HG03025 (cell line): ENCODE results near the gene AKTIP.

Experiments
- ATAC-seq: cut with Tn5 transposase; IDR thresholded peaks from one replicate; pipeline ENCODE4 v1.9.1; 2021; ENCODE audit warnings: mild to moderate bottlenecking, moderate library complexity; ENCODE audit not compliant: unreplicated experiment, low FRiP score

AKTIP gene

DNA sequence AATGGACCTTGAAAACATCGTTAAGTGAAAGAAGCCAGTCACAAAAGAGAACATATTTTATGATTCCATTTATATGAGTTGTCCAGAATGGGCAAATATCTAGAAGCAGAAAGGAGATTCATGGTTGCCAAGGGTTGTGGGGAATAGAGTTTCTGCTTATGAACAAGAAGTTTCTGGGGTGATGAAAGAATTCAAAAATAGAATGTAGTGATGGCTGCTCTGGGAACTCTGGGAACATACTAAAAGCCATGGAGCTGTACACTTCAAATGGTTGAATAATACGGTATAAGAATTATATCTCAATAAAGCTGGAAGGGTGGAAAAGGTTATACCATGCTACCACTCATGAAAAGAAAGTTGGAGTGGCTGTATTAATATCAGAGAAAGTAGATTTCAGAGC is 18.5 kb downstream of the AKTIP start:
- no peak for ATAC-seq

DNA sequence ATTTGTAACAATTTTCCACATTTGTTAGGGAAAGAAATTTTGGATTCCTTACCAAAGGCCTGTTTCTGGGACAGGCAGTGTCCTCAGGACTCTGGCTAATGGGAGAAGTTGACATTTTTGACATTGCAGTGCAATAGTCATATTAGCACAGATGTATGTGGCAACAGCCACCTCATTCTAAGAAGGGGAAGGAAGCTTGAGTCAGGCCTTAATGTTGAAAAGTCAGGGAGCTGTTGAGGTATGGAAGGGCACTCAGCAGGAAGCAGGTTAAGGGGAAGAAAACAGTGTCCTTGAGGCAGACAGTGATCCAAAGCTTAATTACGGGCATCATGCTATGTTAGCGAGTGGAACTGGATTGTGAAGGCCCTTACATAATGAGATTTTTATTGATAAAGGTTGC is 20.9 kb downstream of the AKTIP start:
- ATAC-seq, result no peak

DNA sequence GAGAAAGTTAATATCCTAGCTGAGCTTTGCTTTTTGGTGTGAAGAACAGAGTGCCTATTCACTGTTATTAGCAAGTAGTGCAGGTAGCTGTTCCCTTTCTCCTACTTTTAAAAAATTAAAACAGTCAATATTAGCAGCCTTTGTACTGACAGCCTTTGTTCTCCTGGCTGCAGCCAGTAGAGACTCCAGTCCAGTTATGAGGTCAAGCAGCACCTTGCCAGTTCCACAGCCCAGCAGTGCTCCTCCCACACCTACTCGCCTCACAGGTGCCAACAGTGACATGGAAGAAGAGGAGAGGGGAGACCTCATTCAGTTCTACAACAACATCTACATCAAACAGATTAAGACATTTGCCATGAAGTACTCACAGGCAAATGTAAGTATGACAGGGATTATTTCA is 22.6 kb downstream of the AKTIP start:
- no peak for ATAC-seq

DNA sequence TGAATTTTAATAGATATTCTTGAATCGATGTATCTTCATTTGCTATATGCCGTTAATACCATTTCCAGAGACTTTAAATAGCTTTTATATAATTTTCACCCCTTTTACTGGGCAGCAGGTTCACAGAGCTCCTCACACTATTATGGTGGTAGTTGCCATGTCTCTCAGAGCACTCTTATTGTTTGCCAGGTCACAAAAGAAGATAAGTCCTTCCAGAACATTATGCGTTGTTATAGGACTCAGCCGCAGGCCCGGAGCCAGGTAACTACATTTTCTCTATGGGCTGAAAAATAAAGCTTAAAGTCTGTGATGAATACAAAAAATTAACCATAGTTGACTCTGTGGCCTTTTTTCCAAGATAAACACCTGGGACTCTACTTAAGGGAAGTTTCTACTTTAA is 24.0 kb downstream of the AKTIP start:
- ATAC-seq, result no peak

DNA sequence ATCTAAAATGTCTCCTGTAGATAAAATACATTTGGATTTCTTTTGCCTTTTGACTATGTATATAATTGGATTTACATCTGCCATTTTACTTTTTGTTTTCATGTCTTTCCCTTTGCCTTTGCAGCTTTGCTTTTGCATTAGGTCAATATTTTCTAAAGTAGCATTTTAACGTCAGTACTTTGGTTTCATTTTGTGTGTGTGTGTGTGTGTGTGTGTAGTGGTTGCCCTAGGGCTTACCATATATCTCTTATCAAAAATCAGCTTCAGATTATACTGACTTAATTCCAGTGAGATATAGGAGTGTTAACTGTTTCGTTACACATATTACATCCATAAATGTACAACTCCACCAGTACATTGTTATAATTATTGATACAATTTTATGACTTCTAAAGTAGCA is 26.1 kb downstream of the AKTIP start:
- ATAC-seq, result no peak

DNA sequence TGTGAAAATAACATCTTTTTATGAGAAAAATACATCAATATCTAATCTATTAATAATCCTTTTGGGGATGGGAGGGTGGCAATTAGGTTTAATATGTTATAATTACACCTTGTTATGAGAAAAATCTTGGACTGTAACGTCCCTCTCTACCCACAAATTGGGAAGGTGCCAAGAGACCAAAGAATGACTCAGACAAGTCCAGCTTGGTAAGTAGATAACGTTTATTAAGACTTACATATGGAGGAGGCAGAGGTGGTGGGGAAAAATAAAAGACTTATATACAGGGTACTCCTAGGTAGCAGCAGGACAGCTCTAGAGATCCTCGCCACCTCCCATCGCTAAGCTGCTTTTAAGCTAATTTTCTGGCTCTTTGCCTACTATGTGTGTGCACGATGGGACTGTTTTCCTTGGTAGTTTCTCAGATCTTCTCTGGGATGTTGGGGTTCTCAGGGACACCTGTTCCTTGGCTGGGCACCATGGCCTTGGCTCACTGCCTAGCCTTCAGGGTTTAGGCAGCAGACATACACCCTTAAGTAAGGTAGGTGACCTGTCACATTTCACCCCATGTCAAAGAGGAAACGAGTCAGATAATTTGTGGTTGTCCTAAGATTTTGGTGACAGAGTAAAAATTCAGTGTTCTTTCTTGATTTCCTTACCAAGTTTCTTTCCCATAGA is 37.3 kb downstream of the AKTIP start:
- ATAC-seq, result no peak

DNA sequence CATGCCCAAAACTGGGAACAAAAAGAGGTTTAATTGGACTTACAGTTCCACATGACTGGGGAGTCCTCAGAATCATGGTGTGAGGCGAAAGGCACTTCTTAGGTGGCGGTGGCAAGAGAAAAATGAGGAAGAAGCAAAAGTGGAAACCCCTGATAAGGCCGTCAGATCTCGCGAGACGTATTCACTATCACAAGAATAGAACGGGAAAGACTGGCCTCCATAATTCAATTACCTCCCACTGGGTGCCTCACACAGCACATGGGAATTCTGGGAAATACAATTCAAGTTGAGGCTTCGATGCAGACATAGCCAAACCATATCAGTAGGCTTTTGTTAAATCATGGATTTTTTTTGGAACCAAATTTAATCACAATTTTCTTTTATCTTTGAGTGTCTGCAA is 44.4 kb downstream of the AKTIP start:
- ATAC-seq, result no peak

DNA sequence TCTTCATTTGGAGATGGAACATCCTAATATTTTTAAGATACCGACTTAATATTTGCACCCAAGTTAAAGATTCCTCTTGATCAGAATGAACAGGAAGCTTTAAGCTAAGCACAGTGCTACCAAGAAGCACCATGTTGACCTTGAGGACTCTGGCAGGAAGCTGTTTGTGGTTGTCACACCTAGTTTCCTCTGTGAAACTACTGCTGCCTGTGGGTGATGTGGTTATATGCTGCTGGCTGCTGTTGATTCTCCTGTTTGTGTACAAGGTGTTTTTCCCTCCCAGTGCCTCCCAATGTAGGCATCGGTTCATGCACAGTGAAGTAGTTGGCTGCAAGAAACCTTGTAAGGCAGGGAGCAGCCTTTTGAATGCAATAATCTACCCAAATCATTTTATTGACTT is 45.3 kb downstream of the AKTIP start:
- peak; percentile 100 for ATAC-seq

DNA sequence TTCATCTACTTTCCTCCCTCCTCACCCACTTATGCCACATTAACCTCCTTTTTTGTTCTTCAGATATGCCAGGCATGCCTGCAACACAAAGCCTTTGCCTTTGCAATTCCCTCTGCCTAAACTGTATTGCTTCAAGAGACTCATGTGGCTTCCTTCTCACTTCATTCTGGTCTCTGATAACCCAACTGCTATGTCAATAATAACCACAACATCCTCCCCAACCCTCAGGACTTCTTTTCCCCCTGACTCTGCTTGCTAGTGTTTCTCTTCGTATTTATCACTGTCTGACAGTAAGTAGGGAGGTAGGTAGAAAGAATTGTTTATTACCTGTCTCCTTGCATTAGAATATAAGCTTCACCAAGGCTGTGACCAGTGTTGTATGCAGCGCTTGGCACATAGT is 46.4 kb downstream of the AKTIP start:
- no peak for ATAC-seq

DNA sequence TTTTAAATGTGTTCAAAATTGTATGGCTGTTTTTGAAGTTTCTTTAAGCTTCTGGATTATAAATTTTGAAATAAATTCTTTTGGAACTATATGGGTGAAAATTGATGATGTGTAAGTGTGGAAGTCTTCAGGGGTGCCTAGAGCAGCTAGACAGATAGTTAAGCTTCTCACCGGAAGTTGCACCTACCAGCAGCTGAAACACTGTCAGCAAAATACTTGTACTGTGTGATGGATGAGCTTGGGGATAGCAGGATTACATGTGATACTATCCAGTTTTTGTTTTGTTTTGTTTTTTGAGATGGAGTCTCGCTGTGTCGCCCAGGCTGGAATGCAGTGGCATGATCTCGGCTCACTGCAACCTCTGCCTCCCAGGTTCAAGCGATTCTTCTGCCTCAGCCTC is 49.1 kb downstream of the AKTIP start:
- no peak for ATAC-seq

DNA sequence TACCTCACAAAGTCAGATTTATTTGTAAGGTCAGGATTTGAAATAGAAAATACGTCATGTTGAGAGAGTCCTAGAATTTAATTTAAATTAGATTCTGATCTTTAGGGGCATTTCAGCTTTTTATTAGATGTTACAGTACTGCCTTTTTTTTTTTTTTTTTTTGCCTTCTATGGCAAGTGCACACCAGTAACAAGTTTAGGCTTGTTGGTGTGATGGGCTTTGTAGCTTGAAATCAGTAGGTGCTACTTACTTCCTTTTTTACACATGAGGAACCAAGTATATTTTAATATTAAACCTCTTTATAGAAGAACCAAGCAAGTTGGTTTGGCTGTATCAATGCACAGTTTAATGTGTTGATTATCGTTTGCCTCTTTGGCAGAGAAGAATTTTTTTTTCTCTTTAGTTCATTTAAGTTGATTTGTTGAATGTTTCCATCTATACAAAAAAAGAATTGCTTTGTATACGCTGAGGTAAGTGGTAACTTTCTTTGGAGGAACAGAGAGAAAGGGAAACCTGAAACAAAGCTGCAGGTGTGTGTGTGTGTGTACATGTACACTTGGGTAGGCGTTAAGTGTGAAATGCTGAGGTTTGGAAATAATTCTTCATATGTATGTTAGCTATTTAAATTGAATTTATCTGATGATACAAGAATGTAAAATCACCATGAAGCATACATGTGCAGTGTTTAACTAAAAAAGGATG is 53.0 kb downstream of the AKTIP start:
- no peak for ATAC-seq

DNA sequence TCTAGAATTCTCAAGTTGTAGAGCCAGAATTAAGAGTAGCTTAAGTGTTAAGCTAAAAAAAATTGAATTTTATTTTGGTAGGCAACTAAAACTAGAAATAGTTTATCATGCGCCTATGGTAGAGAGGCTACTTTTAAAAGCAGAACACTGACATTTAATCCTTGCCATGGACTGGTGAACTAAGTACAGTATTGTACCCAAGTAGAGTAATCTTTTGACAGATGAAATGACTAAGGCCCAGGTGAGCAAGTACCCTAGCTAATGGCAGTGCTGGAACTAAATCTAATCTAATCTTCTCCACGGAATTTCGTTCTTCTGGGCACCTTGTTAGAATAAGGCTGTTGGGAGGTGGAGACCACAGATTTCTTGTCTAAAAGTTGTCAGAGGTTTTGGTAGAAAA is 56.9 kb downstream of the AKTIP start:
- no peak for ATAC-seq

DNA sequence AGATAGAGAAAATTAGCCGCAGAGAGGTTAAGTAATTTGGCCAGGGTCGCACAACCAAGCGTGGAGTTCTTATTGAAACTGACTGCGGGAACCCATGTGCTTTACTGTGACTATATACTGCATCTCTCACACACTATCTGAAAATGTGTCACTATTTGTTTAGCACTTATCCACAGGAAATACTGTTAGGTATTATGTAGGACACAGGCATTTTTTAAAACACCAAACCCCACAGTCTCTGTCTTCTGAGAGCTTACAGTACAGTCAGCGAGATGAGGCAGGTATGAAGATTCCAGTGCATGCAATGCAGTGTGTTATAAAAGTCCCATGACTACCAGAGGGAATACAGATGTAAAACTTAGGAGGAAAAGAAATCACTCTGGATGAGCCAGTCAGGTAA is 57.5 kb downstream of the AKTIP start:
- no peak for ATAC-seq
